Measurements from ENCODE around the gene NRXN3. TPM values are rescaled to one million over a fixed set of nuclear protein-coding genes. Genes with fewer than 3 reads are reported as not detected.

Gene NRXN3
- polyA plus RNA-seq, 1 donor (not counting 4 experiments of a cell fraction or from before 2014, with no cell fraction given), result 0.89 TPM

DNA sequence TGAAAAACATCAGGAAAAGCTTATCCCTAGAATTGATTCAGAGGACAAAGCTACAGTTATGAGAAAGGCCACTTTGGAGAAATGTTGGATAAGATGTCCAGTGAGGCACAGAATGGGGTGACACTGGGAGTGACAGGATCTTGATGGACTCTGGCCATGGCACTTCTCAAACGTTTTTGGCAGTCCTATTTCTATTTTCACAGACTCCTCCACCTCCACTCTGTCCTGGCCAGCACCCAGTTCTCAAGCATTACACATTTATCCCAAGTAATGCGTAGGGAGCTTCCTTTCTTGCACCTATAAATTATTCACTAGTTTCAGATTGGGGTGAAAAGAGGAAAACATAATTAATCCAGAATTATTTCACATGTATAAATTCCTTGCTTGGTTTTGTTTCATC is 727.3 kb downstream of the NRXN3 start:
- DNase-seq (ENCODE audit: low read depth, low spot score), result no peak
- no peaks in the 10 kb centered on the region for H3K79me2 ChIP-seq (ENCODE audit: control insufficient read depth, insufficient read depth, low read length)
- no peaks in the 10 kb centered on the region for H3K36me3 ChIP-seq (ENCODE audit: control insufficient read depth in 2 of 2, extremely low read depth in 1 of 2, insufficient read depth in 2 of 2, low read length in 2 of 2)
- H3K9me3 ChIP-seq (ENCODE audit: control insufficient read depth, low read depth, low read length), result no peaks in the 10 kb centered on the region
- H3K9me1 ChIP-seq (ENCODE audit: control insufficient read depth, extremely low read depth, insufficient read depth, low read length), result no peaks in the 10 kb centered on the region
- no peaks in the 10 kb centered on the region for H3K4me1 ChIP-seq (ENCODE audit: control insufficient read depth, extremely low read depth, insufficient read depth, low read length)
- H3K4me3 ChIP-seq (ENCODE audit: control insufficient read depth in 2 of 3, extremely low read depth in 1 of 3, insufficient read depth in 2 of 3, low read depth in 1 of 3, low read length in 3 of 3), result no peak overlapping the region
- H3K27me3 ChIP-seq (ENCODE audit: control insufficient read depth, extremely low read depth, insufficient read depth, low read length), result no peaks in the 10 kb centered on the region
- dilution Hi-C loops (cut with MboI; ENCODE audit: extremely low pct_ligation_motif_present, low sequenced_read_pairs), result no loop called here
- no peak overlapping the region for H3K4me2 ChIP-seq (ENCODE audit: control insufficient read depth, extremely low read depth, insufficient read depth, low read depth, low read length)
- FAIRE-seq, result no peak
- TF ChIP-seq, protein P1, sequence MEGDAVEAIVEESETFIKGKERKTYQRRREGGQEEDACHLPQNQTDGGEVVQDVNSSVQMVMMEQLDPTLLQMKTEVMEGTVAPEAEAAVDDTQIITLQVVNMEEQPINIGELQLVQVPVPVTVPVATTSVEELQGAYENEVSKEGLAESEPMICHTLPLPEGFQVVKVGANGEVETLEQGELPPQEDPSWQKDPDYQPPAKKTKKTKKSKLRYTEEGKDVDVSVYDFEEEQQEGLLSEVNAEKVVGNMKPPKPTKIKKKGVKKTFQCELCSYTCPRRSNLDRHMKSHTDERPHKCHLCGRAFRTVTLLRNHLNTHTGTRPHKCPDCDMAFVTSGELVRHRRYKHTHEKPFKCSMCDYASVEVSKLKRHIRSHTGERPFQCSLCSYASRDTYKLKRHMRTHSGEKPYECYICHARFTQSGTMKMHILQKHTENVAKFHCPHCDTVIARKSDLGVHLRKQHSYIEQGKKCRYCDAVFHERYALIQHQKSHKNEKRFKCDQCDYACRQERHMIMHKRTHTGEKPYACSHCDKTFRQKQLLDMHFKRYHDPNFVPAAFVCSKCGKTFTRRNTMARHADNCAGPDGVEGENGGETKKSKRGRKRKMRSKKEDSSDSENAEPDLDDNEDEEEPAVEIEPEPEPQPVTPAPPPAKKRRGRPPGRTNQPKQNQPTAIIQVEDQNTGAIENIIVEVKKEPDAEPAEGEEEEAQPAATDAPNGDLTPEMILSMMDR (optimal IDR thresholded peaks at IDR 0.05 in 1 of 3, IDR thresholded peaks at IDR 0.05 in 1 of 3, conservative IDR thresholded peaks at IDR 0.05 in 1 of 3; ENCODE audit: extremely low read depth in 1 of 3, insufficient read depth in 2 of 3, low read length in 3 of 3), result no peak
- no peak for TF ChIP-seq EZH2 (IDR thresholded peaks at IDR 0.05; ENCODE audit: low read length)
- H4K20me1 ChIP-seq (ENCODE audit: control insufficient read depth, extremely low read depth, insufficient read depth, low read length), result no peaks in the 10 kb centered on the region
- H3K9ac ChIP-seq (ENCODE audit: control insufficient read depth, extremely low read depth, insufficient read depth, low read length), result no peak overlapping the region
- no peak overlapping the region for H3K27ac ChIP-seq (ENCODE audit: control insufficient read depth, insufficient read depth, low read length)
- H2AFZ ChIP-seq (ENCODE audit: control insufficient read depth, low read length), result no peak overlapping the region

DNA sequence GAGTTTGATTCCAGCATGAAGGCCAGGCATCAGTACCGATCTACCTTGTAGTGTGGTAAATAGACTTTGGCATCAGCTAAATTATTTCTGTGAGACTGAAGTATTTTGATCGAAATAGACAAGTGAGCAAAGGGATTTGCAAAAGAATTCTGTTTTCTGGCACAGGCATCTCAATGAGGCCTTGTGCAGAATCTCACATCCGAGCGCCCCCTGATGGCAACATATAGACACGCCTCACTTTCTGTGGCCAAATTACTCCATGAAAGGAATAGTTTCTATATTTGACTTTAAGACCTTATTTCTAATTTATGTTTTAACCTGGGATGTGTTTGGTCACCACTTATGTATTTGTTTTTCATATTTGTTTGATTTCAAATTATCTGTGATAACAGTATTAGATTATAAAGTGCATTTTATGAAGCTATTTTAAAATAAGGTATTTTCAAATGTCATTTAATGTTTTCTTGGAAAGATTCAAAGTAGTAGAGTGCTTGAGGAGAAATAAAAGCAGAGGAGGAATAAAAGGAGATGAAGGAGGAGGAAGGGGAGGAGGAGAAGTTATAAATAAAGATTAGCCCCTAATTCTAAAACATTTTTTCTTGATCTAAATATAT is 731.9 kb downstream of the NRXN3 start:
- Histone ChIP-seq H3K9me1 (ENCODE audit: control insufficient read depth, extremely low read depth, insufficient read depth, low read length) (no peaks in the 10 kb centered on the region), H3K27me3 (ENCODE audit: control insufficient read depth, extremely low read depth, insufficient read depth, low read length) (no peaks in the 10 kb centered on the region), H3K4me1 (ENCODE audit: control insufficient read depth, extremely low read depth, insufficient read depth, low read length) (no peaks in the 10 kb centered on the region), H4K20me1 (ENCODE audit: control insufficient read depth, extremely low read depth, insufficient read depth, low read length) (no peaks in the 10 kb centered on the region), H3K27ac (ENCODE audit: control insufficient read depth, insufficient read depth, low read length) (no peak overlapping the region), H2AFZ (ENCODE audit: control insufficient read depth, low read length) (no peak overlapping the region), H3K79me2 (ENCODE audit: control insufficient read depth, insufficient read depth, low read length) (no peaks in the 10 kb centered on the region), H3K36me3 (ENCODE audit: control insufficient read depth in 2 of 2, extremely low read depth in 1 of 2, insufficient read depth in 2 of 2, low read length in 2 of 2) (no peaks in the 10 kb centered on the region), H3K4me3 (ENCODE audit: control insufficient read depth in 2 of 3, extremely low read depth in 1 of 3, insufficient read depth in 2 of 3, low read depth in 1 of 3, low read length in 3 of 3) (no peak overlapping the region), H3K9me3 (ENCODE audit: control insufficient read depth, low read depth, low read length) (no peaks in the 10 kb centered on the region), H3K4me2 (ENCODE audit: control insufficient read depth, extremely low read depth, insufficient read depth, low read depth, low read length) (no peak overlapping the region), H3K9ac (ENCODE audit: control insufficient read depth, extremely low read depth, insufficient read depth, low read length) (no peak overlapping the region)
- dilution Hi-C loops (cut with MboI; ENCODE audit: extremely low pct_ligation_motif_present, low sequenced_read_pairs), result no loop called here
- DNase-seq (ENCODE audit: low read depth, low spot score), result no peak
- FAIRE-seq, result no peak
- TF ChIP-seq, protein P1 (optimal IDR thresholded peaks at IDR 0.05 in 1 of 3, IDR thresholded peaks at IDR 0.05 in 1 of 3, conservative IDR thresholded peaks at IDR 0.05 in 1 of 3; ENCODE audit: extremely low read depth in 1 of 3, insufficient read depth in 2 of 3, low read length in 3 of 3), result peak; percentile 67 to 81 (median 77)
- no peak for TF ChIP-seq EZH2 (IDR thresholded peaks at IDR 0.05; ENCODE audit: low read length)
